GM12892 (cell line): ENCODE data around the gene MYRFL.

ENCODE experiments used
- POLR2A ChIP-seq: IDR thresholded peaks from 2 replicates; pipeline ENCODE4 v1.6.1; 2011; ENCODE audit warnings: low read depth, low read length, control low read depth
- POLR2AphosphoS5 ChIP-seq: IDR thresholded peaks from 2 replicates; pipeline ENCODE4 v1.6.1; 2011; ENCODE audit warnings: low read depth, low read length, control low read depth

GRCh38 chr12:69951108-69951507, 126.1 kb downstream of the MYRFL start:
- no peak for TF ChIP-seq POLR2A
- TF ChIP-seq POLR2AphosphoS5, result no peak
